Posterior cingulate gyrus (tissue), 11 donors: ENCODE results near the gene STAC2.
"Not testable (repeated sequence)": the region's sequence is repeated elsewhere in the genome, so short reads cannot be mapped to it uniquely, and the experiment has no call there.

Experiments used
- DNase-seq, 10 donors: peaks; one replicate each; pipeline versions ENCODE4 v3.0.0 to v3.0.0-alpha.2; 2020 to 2021; ENCODE audit warnings: mixed read lengths in 3 of 10
- intact Hi-C: fragments of 100-400 bp; cut with DNase I; formaldehyde crosslinking; loops from one replicate; pipeline ENCODE4 v1.15.1; 2023

Gene STAC2, protein sequence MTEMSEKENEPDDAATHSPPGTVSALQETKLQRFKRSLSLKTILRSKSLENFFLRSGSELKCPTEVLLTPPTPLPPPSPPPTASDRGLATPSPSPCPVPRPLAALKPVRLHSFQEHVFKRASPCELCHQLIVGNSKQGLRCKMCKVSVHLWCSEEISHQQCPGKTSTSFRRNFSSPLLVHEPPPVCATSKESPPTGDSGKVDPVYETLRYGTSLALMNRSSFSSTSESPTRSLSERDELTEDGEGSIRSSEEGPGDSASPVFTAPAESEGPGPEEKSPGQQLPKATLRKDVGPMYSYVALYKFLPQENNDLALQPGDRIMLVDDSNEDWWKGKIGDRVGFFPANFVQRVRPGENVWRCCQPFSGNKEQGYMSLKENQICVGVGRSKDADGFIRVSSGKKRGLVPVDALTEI

DNA sequence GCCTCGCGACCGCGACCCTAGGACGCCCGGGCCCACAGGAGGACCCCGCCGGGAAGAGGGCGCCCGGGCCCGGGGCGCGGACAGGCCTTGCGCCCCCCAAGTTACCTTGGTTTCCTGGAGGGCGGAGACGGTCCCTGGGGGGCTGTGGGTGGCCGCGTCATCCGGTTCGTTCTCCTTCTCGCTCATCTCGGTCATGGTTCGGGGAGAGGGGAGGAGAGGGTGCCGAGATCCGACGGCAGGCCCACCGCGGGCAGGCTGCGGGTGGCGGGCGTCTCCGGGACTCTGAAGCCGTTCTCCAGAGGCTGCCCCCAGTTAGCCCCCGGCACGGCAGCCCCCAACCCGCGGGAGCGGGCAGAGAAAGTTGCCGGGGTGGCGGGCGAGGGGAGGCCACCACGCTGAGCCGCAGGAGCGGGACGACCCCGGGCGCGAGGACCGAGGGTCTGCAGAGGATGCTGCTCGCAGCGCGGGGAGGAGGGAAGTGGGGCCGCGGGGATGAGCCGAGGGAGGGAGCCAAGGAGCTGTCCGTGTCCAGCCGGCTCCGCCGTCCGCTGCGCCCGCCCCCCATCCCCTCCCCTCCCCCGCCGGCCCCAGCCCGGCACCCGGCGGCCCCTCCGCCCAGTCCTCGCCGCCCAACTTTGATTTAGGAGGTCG is at the start of gene STAC2:
Gene STAC2 (minus strand): TSS at position 638 of the 651 bp plus-strand sequence. CDS start 443 bp downstream, at position 195.
- intact Hi-C loops: no loop called here
- no peak for DNase-seq

DNA sequence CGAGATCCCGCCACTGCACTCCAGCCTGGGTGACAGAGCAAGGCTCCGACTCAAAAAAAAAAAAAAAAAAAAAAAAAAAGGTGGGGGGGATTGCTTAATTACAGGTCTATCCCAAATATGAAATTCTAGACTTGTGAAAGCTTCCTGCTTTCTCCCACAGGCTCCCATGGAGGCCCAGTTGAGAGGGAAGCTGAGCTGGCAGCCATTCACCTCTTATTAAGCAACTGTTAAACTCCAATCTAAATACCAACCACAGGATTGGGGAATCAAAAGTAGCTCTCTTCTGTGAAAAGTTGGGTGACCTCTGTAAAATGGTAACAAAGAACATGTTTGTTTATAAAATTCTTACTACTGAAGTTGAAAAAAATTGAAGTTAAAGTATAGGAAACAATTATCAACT is 45.8 kb upstream of the STAC2 start:
- no peak for DNase-seq
- intact Hi-C loops: no loop called here

DNA sequence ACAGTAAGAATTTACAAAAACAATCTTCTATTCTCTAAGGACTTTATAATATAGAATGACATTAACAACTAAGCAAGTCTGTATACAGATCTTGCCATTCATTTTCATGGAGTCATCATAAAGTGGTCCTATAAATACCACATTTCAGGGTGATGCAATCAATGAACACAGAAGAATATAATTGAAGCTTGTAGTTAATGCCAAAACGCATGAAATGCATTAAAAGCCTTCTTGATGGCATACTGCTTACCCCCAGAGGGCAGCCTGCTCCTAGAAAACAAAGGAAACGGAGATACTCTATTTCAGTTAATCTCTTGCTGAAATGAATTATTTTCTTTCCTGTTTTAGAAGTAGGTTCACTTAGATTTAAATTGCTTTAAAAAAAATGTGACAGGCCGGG is 45.2 kb upstream of the STAC2 start:
- intact Hi-C loops: no loop called here
- DNase-seq: no peak

DNA sequence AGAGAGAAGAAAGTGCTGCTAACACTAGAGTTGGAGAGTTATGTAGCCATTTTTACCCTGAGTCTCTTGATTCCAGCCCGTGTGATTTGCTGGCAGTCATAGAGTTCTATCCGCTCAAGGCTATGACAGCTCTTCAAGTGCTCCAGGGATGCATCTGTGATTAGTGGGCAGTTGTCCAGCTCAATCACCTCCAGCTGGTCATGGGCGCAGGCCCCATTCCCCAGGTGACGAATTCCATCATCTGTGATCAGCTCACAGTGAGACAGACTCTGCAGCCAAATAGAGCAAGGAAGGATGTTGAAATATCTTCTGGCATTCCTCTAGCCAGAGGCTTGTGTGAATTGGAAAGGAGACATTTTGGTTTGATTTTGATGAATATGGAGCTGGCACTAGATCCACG is 38.4 kb upstream of the STAC2 start:
- intact Hi-C loops: no loop called here
- peak in 1 of 10 donors; percentile 24 for DNase-seq

DNA sequence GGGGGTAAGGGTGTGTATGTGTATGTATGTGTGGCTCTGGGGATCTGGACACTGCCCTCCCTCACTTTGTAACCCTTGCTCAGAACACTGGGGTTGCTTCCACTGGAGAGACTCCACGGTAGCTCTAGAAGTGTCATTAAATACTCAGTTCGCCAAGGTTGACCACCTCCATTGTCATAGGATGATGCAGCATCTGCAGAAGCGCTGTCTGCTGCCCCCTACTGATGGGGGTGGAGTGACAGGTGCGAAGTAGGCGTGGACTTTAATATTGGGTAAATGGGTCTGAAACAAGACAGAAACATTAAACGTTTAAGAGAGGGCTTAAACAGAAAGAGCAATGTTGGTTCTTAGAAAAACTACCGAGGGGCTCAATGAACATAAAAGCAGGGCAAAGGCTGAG is 35.5 kb upstream of the STAC2 start:
- intact Hi-C loops: no loop called here
- peak in 1 of 10 donors; percentile 24 for DNase-seq

DNA sequence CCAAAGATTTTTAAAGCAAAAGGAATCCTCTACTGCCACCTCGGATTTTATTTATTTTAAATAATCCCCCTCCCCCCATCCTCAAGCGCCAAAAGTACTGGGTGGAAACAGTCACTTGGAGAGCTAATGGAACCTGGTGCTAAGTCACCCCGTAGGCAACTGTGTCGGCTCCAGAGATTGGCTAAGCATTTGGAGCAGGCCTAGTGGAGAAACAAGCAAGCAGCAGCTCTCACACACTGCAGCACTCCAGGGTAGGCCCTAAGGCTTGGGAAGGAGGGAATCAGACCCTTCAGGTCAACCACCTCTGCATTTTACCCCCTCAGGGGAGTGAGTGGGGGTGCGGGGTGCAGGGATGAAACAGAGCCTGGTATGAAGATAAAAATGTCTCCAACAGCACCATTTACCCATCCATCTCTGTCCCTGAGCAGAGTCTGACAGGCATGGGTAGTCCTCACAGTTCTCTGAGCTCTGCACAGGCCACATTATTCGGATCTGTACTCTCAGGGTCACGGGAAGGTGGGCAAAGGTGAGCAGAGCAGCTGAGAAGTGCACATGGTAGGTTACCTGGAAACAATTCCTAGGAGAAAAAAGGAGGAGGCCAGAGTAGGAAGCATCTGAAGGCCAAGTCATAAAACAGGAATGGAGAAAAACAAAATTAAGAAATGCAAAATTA is 27.2 kb upstream of the STAC2 start:
- no peak for DNase-seq
- intact Hi-C loops: no loop called here

DNA sequence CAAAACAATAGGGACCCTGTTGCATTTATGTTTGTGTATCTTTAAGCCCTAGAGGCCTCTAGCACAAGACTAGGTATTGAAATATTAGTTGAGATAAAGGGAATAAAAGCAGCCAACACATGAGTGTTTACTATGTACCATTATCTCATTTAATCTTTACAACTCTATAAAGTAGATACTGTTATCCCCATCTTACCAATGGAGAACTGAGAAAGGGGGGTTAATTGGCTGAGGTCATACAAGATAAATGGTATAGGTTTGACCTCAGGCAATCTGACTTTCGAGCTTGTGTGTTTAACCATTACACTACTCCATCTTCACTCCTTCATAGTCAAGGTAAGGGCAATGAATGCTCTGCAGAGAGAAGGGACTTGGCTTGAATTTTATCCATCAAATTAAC is 26.3 kb upstream of the STAC2 start:
- DNase-seq: no peak
- intact Hi-C loops: no loop called here

DNA sequence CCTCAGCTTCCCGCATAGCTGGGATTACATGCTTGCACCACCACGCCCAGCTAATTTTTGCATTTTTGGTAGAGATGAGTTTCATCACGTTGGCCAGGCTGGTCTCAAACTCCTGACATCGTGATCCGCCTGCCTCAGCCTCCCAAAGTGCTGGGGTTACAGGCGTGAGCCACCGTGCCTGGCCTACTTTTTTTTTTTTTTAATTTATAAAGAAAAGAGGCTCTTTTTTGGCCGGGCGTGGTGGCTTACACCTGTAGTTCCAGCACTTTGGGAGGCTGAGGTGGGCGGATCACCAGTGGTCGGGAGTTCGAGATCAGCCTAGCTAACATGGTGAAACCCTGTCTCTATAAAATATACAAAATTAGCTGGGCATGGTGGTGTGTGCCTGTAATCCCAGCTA is 24.3 kb upstream of the STAC2 start:
- peak in 1 of 10 donors; percentile 7 for DNase-seq
- intact Hi-C loops: not testable (repeated sequence)

DNA sequence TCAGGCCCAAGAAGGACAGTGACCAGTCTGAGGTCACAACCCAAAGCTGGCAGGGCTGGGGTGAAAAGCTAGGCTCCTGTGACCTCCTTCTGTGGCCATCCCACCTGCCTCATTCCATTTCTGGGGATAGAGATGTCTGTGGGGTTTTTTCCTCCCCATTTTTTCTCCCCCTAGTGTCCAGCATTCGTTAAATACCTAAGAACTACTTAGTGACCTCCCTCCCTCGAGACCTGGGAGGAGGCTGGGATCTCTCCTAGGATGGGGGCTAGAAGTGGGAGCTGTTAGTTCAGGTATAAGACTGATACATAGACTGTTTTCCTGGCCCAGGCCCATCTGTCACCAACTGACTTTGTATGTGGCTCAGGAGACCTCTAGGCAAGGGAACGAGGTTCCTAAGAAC is 20.5 kb upstream of the STAC2 start:
- DNase-seq: no peak
- intact Hi-C loops: no loop called here

DNA sequence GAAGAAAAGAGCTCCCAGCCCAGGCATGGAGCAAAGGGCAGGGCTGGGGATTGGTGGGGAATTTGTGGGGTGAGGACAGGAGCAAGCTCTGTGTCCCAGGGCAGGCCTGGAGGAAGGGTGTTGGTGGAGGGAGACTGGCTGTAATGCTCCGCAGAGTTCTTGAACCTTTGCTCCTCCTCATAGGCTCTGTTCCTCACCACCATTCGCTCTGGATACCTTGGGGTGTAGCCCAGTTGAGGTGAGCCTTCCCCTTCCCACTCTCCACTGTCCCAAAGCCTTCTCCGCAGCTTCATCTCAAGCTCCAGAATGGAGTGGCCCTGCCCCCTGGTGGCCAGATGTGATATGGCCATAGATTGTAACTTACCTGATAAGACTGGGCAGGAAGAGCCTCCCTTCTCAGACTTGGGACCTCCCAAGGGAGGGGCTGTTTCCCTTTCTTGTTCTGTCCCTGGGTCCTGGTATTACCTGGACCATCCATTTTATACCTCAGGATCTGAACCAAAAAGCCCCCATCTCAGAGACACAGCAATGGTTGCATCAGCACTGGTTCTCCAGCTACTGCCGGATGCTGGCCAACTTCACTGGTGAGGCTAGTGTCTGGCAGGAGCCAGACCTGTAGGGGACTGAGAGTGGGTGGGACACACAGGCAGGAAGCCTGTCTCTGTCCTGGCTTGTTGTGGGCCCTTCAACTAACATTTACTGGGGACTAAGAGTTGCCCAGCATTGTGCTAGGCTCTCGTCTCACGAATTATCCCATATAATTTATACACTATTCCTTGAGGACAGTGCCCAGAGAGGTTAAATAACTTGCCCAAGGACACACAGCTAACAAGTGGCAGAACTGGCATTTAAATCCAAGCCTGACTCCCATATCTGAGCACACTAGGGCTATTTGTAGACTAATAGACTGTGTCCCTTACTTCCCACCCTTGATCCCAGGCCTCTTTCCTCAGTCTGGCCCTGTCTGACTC is 19.1 kb upstream of the STAC2 start:
- DNase-seq: peak; percentile 76 to 98 (median 90)
- intact Hi-C loops: loop anchor here (5.0 kb wide), 1 partner anchor 38 kb away; no protein-coding TSS in a partner anchor

DNA sequence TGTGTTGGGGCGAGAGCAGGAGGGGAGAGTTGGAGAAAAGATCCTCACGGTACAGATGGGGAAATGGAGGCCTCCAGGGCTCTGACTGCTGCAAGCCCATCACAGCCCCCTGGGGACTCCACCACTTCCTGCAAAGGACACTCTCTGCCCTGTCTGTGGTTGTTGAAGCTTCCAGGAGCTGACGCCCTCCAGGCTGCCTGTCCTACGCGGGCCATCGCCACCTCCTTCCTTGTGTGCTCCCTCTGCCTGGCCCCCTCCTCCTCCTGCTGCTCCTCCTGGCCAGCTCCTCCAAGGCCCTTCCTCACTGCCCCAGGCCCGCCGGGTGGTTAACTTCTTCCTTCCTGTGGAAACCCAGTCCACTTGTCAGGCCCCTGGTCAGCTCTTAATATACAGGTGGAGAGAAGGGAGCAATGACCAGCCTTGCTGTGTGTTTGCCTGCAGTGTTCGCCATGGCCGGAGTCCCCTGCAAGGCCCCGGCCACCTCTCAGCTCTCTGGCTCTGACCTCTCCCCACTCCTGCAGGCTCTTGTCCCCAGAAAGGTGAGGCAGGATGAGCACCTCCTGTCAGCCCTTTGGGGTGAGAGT is 18.4 kb upstream of the STAC2 start:
- intact Hi-C loops: loop anchor here (5.0 kb wide), 1 partner anchor 37 kb away; no protein-coding TSS in a partner anchor
- DNase-seq: peak in 1 of 10 donors; percentile 76

DNA sequence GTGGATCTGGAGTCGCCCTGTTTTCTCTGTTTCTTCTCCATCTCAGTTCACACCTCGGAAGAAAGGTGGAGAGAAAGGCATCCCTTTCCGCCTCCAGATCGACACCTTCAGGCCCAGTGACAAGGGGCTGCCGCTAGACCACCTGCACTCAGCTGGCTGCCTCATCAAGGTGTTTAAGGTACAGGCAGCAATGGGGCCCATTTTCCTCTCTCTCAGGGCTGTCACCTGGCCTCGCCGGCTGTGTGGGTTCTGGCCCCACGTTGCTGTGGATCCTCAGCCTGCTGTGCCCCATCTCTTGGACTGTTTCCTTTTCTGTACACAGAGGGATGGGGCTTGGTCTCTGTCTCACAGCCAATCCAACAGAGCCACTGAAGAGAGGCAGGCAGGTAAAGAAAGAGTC is 17.4 kb upstream of the STAC2 start:
- intact Hi-C loops: loop anchor here (5.0 kb wide), 1 partner anchor 36 kb away; no protein-coding TSS in a partner anchor

DNA sequence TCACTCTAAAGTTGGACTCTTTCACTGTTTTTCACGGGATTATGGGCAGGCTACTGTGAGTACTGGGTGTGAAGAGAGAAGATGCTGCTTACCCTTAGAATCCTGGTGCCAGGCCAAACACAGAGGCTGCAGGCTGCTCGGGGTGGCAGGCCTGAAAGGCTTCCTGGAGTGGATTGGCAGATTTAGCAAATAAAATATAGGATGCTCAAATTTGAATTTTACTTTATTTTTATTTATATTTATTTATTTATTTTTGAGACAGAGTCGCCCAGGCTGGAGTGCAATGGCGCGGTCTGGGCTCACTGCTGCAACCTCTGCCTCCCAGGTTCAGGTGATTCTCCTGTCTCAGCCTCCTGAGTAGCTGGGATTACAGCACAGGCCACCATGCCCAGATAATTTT is 14.9 kb upstream of the STAC2 start:
- no peak for DNase-seq
- intact Hi-C loops: loop anchor here (5.0 kb wide), 1 partner anchor 33 kb away; no protein-coding TSS in a partner anchor

More for the DNA sequence above, 17.4 kb upstream of the STAC2 start:
- peak in 2 of 10 donors; percentile 66 to 76 for DNase-seq

DNA sequence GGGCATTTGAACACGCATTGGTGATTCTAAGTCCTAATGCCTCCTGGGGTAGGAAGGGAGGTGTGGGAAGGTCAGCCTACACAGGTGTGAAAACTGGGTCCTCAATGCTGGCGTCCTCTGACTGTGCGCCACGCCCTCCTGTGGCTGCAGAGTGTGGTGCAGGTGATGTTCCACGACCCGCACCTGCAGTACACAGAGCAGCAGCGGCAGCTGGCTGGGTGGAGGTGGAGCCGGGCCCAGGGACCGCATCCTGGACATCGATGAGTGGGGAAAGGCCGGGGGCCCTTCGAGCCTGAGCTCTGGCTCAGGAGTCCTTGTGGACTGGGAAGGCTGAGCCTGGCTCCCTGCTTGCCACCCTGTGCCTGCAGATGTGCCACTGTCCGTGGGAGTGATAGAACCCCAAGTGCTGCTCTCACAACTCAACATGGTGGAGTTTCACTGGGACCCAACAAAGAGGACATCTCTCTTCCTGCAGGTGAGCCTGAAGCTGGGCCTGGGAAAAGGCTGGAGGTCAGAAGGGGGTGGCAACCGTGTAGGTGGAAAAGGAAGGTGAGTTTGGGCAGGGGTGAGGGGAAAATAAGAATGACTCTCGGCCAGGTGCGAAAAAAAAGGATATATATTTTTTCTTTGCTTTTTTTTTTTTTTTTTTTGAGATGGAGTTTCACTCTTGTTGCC is 14.0 kb upstream of the STAC2 start:
- peak in 4 of 10 donors; percentile 34 to 92 (median 63) for DNase-seq
- intact Hi-C loops: loop anchor here (5.0 kb wide), 1 partner anchor 32 kb away; no protein-coding TSS in a partner anchor

DNA sequence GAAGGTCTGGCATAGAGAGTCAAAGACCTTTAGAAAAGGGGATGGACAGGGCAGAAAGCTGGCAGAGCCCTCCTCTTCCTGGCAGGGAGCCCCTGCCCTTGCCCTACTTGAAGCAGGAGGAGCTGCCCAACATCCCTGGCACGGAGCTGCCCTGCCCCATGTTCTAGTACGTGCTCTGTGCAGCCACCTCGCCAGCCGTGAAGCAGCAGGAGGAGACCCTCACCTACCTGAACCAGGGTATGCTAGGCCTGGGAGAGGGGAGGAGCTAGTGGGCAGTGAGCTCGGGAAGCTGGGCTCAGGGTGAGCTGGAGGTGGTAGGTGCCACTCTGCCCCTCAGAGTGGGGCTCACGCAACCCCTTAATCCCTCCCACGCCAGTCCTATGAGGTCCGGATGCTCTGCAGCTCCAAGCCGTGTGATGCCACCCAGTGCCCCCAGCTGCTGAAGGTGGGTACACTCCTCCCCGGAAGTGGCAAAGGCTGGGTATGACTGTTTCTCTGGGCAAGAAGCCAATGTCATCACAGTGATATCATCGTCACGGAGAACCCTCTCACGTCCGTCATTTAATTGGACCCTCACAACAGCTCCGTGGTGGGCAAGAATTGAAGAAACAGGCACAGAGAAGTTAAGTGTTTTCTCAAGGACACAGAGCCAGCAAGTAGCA is 12.7 kb upstream of the STAC2 start:
- intact Hi-C loops: no loop called here
- DNase-seq: peak in 2 of 10 donors; percentile 66 to 75

DNA sequence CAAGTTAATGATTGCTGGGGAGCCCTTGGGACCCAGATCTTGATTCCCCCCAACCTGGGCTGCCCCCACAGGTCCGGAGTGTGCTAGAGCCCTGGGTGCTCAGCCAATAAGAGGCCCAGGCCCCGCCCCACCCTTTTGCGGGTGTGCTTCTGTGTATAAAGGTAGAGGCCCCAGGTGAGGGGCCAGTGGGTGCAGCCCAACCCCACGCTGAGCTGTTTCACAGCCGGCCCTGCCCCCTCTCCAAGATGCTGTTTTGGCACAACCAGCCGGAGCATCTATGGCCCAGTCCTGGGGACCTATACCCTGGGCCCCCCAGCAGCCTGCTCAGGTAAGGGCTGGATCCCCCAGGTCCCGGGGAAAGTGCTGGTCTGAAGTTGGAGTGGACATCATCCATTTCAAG is 11.8 kb upstream of the STAC2 start:
- intact Hi-C loops: no loop called here

DNA sequence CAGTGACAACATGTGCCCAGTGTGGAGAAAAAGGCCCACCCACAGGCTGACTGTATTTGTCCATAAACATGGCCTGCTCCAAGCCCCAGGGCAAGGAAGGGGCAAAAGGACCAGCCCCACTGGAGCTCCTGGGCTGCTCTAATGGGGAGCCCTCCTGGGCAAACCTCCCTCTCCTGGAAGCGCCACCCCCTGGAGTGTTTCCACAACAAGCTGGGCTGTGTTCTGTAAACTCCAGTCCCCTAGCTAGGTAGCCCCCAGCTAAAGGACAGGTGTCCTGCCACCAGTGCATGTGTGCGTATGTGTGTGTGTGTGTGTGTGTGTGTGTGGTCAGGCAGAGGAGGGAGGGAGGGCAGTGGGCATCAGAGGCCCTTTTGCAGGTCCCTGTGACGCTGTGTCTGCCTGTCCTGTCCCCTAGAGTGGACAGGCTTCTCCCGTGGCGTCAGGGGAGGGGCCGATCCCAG is 11.3 kb upstream of the STAC2 start:
- intact Hi-C loops: no loop called here

More for the DNA sequence above, 11.8 kb upstream of the STAC2 start:
- peak in 1 of 10 donors; percentile 30 for DNase-seq

DNA sequence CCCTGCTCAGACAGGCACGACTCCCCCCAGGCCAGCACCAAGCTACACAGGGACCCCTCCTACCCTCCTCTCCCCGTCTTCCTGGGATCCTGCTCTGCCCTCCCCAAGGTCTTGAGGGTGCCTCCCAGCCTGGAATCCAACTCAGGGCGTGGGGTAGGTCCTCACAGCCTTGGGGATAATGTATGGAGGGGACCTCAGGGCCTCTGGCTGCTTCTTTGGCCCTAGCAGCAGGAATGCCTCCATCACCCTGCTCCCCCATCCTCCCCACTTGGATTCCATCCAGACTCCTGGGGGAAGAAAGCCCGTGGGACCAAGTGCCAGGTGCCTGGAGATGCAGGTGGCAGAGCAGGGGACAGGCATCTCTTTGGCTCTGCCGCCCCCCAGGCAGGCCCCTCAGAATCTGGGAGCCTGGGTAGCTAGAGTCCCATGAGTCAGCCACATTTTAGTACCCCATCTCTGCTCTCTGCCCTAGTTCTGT is 10.7 kb upstream of the STAC2 start:
- DNase-seq: peak in 2 of 10 donors; percentile 33 to 36
- intact Hi-C loops: no loop called here

More for the DNA sequence above, 11.3 kb upstream of the STAC2 start:
- peak in 1 of 10 donors; percentile 44 for DNase-seq
